ENCODE results near the gene CDH5.

Gene CDH5

GRCh38 chr16:66387817-66388332 lies 21.4 kb downstream of the CDH5 start:
- H3K4me1 ChIP-seq (ENCODE audit: insufficient read depth, low read length): peaks cover 8% of the 10 kb centered on the region; the same call in 1 of the 2 replicates
- no peaks in the 10 kb centered on the region for H3K36me3 ChIP-seq (ENCODE audit: insufficient read depth, low read length)
- no peaks in the 10 kb centered on the region for H3K9me3 ChIP-seq (ENCODE audit: control insufficient read depth, insufficient read depth, low read length)
- no peak overlapping the region for H3K9ac ChIP-seq (ENCODE audit: low read depth, low read length)

DNA sequence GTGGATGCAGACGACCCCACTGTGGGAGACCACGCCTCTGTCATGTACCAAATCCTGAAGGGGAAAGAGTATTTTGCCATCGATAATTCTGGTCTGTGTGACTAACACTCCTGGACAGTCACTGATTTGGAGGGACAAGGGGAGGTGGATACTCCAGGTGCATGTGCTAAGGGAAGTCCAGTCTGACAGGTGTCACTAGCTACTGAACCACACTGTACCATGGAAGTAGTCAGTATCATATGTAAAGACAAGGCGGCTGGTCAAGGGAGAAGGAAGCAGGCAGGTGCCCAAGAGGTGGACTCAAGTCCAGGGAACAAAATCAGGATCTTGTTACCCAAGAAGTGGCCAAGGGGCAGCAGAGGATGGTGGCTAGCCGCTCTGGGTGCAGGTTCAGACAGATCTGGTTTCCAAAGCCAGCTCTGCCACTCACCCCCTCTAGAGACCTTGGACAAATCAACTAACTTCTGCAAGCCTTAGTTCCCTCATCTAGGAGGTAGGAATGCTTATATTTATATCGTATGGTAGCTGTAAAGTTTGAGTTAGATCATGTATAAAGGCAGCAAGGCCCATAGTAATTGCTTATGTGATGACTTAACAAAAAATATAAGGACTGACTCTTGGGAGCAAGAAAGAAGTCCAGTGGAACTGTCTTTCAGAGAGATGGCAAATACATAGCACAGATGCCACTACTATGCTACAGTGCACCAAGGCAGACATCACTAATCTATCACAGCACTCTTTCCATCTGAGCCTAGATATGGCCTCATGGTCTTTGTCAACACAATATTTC lies 22.1 kb downstream of the CDH5 start:
- H3K9me3 ChIP-seq (ENCODE audit: control insufficient read depth, insufficient read depth, low read length): no peaks in the 10 kb centered on the region

GRCh38 chr16:66389256-66390176 lies 23.0 kb downstream of the CDH5 start:
- Histone ChIP-seq H3K9me3 (ENCODE audit: control insufficient read depth, insufficient read depth, low read length) (no peaks in the 10 kb centered on the region), H3K36me3 (ENCODE audit: insufficient read depth, low read length) (no peaks in the 10 kb centered on the region), H3K9ac (ENCODE audit: low read depth, low read length) (no peak overlapping the region)

More for the DNA sequence above, 22.1 kb downstream of the CDH5 start:
- no peak overlapping the region for H3K9ac ChIP-seq (ENCODE audit: low read depth, low read length)
- no peaks in the 10 kb centered on the region for H3K36me3 ChIP-seq (ENCODE audit: insufficient read depth, low read length)
- H3K4me1 ChIP-seq (ENCODE audit: insufficient read depth, low read length): peaks cover 2% of the 10 kb centered on the region; the same call in 1 of the 2 replicates

GRCh38 chr16:66390346-66391108 lies 24.0 kb downstream of the CDH5 start:
- Histone ChIP-seq H3K36me3 (ENCODE audit: insufficient read depth, low read length) (no peaks in the 10 kb centered on the region), H3K9me3 (ENCODE audit: control insufficient read depth, insufficient read depth, low read length) (no peaks in the 10 kb centered on the region), H3K9ac (ENCODE audit: low read depth, low read length) (no peak overlapping the region), H3K4me1 (ENCODE audit: insufficient read depth, low read length) (no peaks in the 10 kb centered on the region)

More at GRCh38 chr16:66389256-66390176, 23.0 kb downstream of the CDH5 start:
- no peaks in the 10 kb centered on the region for H3K4me1 ChIP-seq (ENCODE audit: insufficient read depth, low read length)

DNA sequence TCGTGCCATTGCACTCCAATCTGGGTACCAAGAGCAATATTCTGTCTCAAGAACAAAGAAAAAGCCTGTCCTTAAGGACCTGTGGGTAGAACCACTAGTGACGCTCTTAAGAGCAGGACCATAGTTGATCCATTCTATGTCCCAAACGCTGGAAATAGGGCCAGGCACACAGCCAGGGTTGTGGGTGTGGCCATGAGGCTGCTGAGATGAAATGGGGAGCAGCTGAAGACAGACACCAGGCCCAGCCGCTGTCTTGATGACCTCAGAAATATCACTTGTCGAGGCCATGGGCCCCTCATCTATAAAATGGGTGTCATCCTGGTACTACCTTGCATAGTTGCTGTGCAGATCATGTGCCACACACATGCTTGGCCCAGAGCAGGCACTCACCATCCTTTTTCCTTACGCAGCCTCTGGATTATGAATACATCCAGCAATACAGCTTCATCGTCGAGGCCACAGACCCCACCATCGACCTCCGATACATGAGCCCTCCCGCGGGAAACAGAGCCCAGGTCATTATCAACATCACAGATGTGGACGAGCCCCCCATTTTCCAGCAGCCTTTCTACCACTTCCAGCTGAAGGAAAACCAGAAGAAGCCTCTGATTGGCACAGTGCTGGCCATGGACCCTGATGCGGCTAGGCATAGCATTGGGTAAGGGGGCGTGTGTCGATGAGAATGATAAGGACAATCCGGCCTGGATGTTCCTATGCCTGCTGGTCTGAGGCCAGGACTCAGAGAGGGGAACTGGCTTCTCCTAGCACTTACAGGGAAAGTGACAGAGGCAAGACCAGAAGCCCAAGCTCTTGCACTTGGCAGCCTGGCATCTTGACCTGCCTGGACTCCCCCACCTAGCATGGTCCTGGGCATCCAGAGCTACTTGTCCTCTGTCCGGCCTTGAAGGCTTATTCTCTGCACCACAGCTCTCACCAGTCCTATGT lies 25.5 kb downstream of the CDH5 start:
- H3K4me1 ChIP-seq (ENCODE audit: insufficient read depth, low read length): no peaks in the 10 kb centered on the region
- no peaks in the 10 kb centered on the region for H3K9me3 ChIP-seq (ENCODE audit: control insufficient read depth, insufficient read depth, low read length)
- no peaks in the 10 kb centered on the region for H3K36me3 ChIP-seq (ENCODE audit: insufficient read depth, low read length)
- no peak overlapping the region for H3K9ac ChIP-seq (ENCODE audit: low read depth, low read length)

DNA sequence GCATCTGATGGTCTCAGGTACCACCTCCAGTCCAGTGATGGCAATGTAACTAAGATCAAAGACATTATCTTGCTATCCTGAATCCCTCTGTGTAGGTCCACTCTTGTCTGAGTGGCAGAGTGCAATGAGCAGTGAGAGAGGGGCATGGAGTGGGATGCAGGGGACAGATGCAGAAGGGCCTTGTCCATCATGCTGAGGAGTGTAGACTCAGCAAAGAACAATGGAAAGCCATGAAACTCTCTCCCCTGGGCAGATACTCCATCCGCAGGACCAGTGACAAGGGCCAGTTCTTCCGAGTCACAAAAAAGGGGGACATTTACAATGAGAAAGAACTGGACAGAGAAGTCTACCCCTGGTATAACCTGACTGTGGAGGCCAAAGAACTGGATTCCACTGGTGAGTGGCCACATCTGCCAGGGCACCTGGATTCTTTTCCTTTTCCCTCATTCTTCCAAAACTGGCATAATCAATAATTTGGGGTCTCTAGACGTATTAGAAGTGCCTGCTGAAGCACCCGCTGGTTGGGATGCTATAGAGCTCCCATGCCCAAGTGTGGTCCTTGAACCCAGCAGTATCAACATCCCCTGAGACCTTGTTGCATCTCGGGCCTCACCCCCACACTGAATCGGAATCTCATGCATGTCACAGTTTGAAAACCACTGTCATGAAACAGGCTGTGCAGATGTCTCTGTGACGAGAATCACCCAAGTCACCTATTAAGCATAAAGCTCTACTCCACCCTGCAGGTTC lies 29.5 kb downstream of the CDH5 start:
- no peaks in the 10 kb centered on the region for H3K9me3 ChIP-seq (ENCODE audit: control insufficient read depth, insufficient read depth, low read length)
- no peaks in the 10 kb centered on the region for H3K36me3 ChIP-seq (ENCODE audit: insufficient read depth, low read length)
- H3K9ac ChIP-seq (ENCODE audit: low read depth, low read length): no peak overlapping the region
- H3K4me1 ChIP-seq (ENCODE audit: insufficient read depth, low read length): peaks cover 8% of the 10 kb centered on the region; the same call in 1 of the 2 replicates

- Histone ChIP-seq H3K9me3 (ENCODE audit: control insufficient read depth, insufficient read depth, low read length) (no peaks in the 10 kb centered on the region), H3K36me3 (ENCODE audit: insufficient read depth, low read length) (no peaks in the 10 kb centered on the region), H3K4me1 (ENCODE audit: insufficient read depth, low read length) (peaks cover 8% of the 10 kb centered on the region; the same call in 1 of the 2 replicates), H3K9ac (ENCODE audit: low read depth, low read length) (no peak overlapping the region)
Observed at GRCh38 chr16:66397736-66398433, 31.4 kb downstream of the CDH5 start.

DNA sequence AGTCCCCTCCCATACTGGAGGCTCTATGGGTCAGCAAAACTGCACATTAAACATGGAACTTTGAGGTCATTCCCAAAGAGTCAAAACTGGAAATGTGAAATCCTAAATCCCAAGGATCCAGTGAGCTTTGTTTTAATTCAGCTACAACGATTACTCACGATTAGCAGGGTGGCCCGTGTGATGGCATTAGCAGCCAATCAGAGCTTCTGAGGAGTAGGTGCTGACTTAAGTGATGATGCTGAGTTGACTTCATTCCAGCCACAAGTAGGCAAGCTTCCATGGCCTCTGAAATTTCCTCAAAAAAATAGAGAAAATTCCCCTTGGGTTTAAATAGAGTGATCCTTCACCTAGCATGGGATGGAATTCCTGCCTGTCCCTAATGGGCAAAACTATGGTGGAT lies 32.5 kb downstream of the CDH5 start:
- Histone ChIP-seq H3K4me1 (ENCODE audit: insufficient read depth, low read length) (peaks cover 8% of the 10 kb centered on the region; the same call in 1 of the 2 replicates), H3K36me3 (ENCODE audit: insufficient read depth, low read length) (no peaks in the 10 kb centered on the region), H3K9ac (ENCODE audit: low read depth, low read length) (no peak overlapping the region), H3K9me3 (ENCODE audit: control insufficient read depth, insufficient read depth, low read length) (no peaks in the 10 kb centered on the region)

- H3K9ac ChIP-seq (ENCODE audit: low read depth, low read length): no peak overlapping the region
- H3K4me1 ChIP-seq (ENCODE audit: insufficient read depth, low read length): peaks cover 8% of the 10 kb centered on the region; the same call in 1 of the 2 replicates
- H3K36me3 ChIP-seq (ENCODE audit: insufficient read depth, low read length): no peaks in the 10 kb centered on the region
- H3K9me3 ChIP-seq (ENCODE audit: control insufficient read depth, insufficient read depth, low read length): peaks cover under 1% of the 10 kb centered on the region; the same call in 1 of the 2 replicates
Observed at GRCh38 chr16:66399930-66400329, 33.4 kb downstream of the CDH5 start.

- Histone ChIP-seq H3K9ac (ENCODE audit: low read depth, low read length) (no peak overlapping the region), H3K9me3 (ENCODE audit: control insufficient read depth, insufficient read depth, low read length) (peaks cover 6% of the 10 kb centered on the region; the same call in 1 of the 2 replicates), H3K36me3 (ENCODE audit: insufficient read depth, low read length) (no peaks in the 10 kb centered on the region), H3K4me1 (ENCODE audit: insufficient read depth, low read length) (peaks cover 8% of the 10 kb centered on the region; the same call in 1 of the 2 replicates)
Observed at GRCh38 chr16:66400503-66401380, 34.3 kb downstream of the CDH5 start.

DNA sequence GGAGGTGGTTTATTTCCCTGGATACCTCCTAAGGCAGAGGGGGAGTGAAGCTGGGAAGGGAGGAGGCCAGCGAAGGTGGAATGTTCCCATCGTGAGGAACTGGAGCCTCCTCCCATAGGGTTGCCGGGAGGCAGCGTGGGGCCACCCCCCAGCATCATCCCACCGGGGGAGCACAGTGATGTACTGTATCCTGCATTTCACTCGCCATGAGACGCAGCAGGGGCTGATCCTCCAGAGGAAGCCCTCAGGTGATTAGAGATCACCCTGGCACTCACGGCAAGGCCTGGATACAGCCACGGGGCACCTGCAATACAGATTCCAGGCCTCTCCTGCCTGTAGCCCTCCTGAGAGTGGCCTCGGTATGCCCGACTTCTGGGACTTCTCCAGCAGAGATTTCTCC lies 35.1 kb downstream of the CDH5 start:
- Histone ChIP-seq H3K36me3 (ENCODE audit: insufficient read depth, low read length) (no peaks in the 10 kb centered on the region), H3K9me3 (ENCODE audit: control insufficient read depth, insufficient read depth, low read length) (peaks cover 6% of the 10 kb centered on the region; the same call in 1 of the 2 replicates), H3K9ac (ENCODE audit: low read depth, low read length) (no peak overlapping the region), H3K4me1 (ENCODE audit: insufficient read depth, low read length) (peaks cover 8% of the 10 kb centered on the region; the same call in 1 of the 2 replicates)

All from ES-I3 (cell line).